HEK293 (cell line): Measurements from ENCODE around the gene OVOL3.
A peak's percentile ranks its signal among the peaks of the same experiment; 100 is the strongest.

Experiments
- GLI2 ChIP-seq: fragments of 450-650 bp; formaldehyde crosslinking; IDR thresholded peaks from 2 replicates; pipeline ENCODE4; 2017; ENCODE audit warnings: missing biosample characterization, missing genetic modification characterization, low read depth, borderline replicate concordance
- GLIS1 ChIP-seq: fragments of 450-650 bp; formaldehyde crosslinking; IDR thresholded peaks from 2 replicates; pipeline ENCODE4 v1.5.1; 2016; ENCODE audit warnings: missing biosample characterization, missing genetic modification characterization
- KLF17 ChIP-seq: fragments of 450-650 bp; formaldehyde crosslinking; IDR thresholded peaks from 2 replicates; pipeline ENCODE4 v1.5.1; 2016; ENCODE audit warnings: missing biosample characterization, missing genetic modification characterization
- MEIS1 ChIP-seq: sonication (generic); formaldehyde crosslinking; IDR thresholded peaks from 2 replicates; pipeline ENCODE4 v1.8.1; 2022; ENCODE audit warnings: missing genetic modification reagents, mild to moderate bottlenecking, borderline replicate concordance
- MYNN ChIP-seq: fragments of 450-650 bp; formaldehyde crosslinking; IDR thresholded peaks from 2 replicates; pipeline ENCODE4 v1.5.1; 2016; ENCODE audit warnings: missing biosample characterization, missing genetic modification characterization, borderline replicate concordance
- PBX3 ChIP-seq: sonication (generic); formaldehyde crosslinking; IDR thresholded peaks from 2 replicates; pipeline ENCODE4 v1.8.1; 2022; ENCODE audit warnings: mild to moderate bottlenecking, moderate library complexity, missing genetic modification reagents
- SCRT1 ChIP-seq: fragments of 450-650 bp; formaldehyde crosslinking; IDR thresholded peaks from 2 replicates; pipeline ENCODE4 v1.5.1; 2016; ENCODE audit warnings: missing biosample characterization, missing genetic modification characterization, borderline replicate concordance
- SETDB1 ChIP-seq: IDR thresholded peaks from one replicate; pipeline ENCODE4 v1.6.1; 2017; ENCODE audit warnings: mild to moderate bottlenecking, low read length, moderate library complexity, mixed read lengths; ENCODE audit not compliant: insufficient read length
- SP3 ChIP-seq: fragments of 450-650 bp; formaldehyde crosslinking; IDR thresholded peaks from 2 replicates; pipeline ENCODE4 v1.5.1; 2016; ENCODE audit warnings: missing biosample characterization, missing genetic modification characterization
- YY2 ChIP-seq: fragments of 450-650 bp; formaldehyde crosslinking; IDR thresholded peaks from 2 replicates; pipeline ENCODE4 v1.5.1; 2016; ENCODE audit warnings: missing biosample characterization, missing genetic modification characterization
- ZBTB6 ChIP-seq: fragments of 450-650 bp; formaldehyde crosslinking; IDR thresholded peaks from 2 replicates; pipeline ENCODE4 v1.5.1; 2017; ENCODE audit warnings: missing biosample characterization, missing genetic modification characterization
- ZNF121 ChIP-seq: fragments of 450-650 bp; formaldehyde crosslinking; IDR thresholded peaks from 2 replicates; pipeline ENCODE4 v1.5.1; 2016; ENCODE audit warnings: missing biosample characterization, missing genetic modification characterization
- ZNF174 ChIP-seq: fragments of 450-650 bp; formaldehyde crosslinking; IDR thresholded peaks from 2 replicates; pipeline ENCODE4 v1.5.0; 2017; ENCODE audit warnings: missing biosample characterization, mild to moderate bottlenecking, missing genetic modification characterization
- ZNF184 ChIP-seq: fragments of 450-650 bp; IDR thresholded peaks from 2 replicates; pipeline ENCODE4 v1.5.1; 2018; ENCODE audit warnings: missing biosample characterization, mild to moderate bottlenecking, missing genetic modification characterization
- ZNF266 ChIP-seq: fragments of 450-650 bp; formaldehyde crosslinking; IDR thresholded peaks from 2 replicates; pipeline ENCODE4 v1.5.1; 2016; ENCODE audit warnings: missing biosample characterization, missing genetic modification characterization, low read depth
- ZNF311 ChIP-seq: fragments of 450-650 bp; formaldehyde crosslinking; IDR thresholded peaks from 2 replicates; pipeline ENCODE4 v1.5.1; 2017; ENCODE audit warnings: missing biosample characterization, missing genetic modification characterization, borderline replicate concordance
- ZNF37A ChIP-seq: fragments of 450-650 bp; IDR thresholded peaks from 2 replicates; pipeline ENCODE4 v1.5.1; 2018; ENCODE audit warnings: missing biosample characterization, missing genetic modification characterization
- ZNF530 ChIP-seq: fragments of 450-650 bp; formaldehyde crosslinking; IDR thresholded peaks from 2 replicates; pipeline ENCODE4 v1.5.1; 2016; ENCODE audit warnings: low read depth, missing biosample characterization, missing genetic modification characterization
- ZNF561 ChIP-seq: fragments of 450-650 bp; IDR thresholded peaks from 2 replicates; pipeline ENCODE4 v1.5.1; 2018; ENCODE audit warnings: missing biosample characterization, missing genetic modification characterization, borderline replicate concordance
- ZNF621 ChIP-seq: fragments of 450-650 bp; formaldehyde crosslinking; IDR thresholded peaks from 2 replicates; pipeline ENCODE4 v1.5.1; 2017; ENCODE audit warnings: missing biosample characterization, missing genetic modification characterization
- ZNF639 ChIP-seq: fragments of 450-650 bp; formaldehyde crosslinking; IDR thresholded peaks from 2 replicates; pipeline ENCODE4 v1.5.1; 2016; ENCODE audit warnings: missing biosample characterization, missing genetic modification characterization
- ZNF660 ChIP-seq: fragments of 450-650 bp; IDR thresholded peaks from 2 replicates; pipeline ENCODE4 v1.5.1; 2018; ENCODE audit warnings: missing biosample characterization, mild to moderate bottlenecking, missing genetic modification characterization
- ZNF830 ChIP-seq: fragments of 450-650 bp; IDR thresholded peaks from 2 replicates; pipeline ENCODE4 v1.5.0; 2018; ENCODE audit warnings: missing biosample characterization, missing genetic modification characterization, low read depth, mild to moderate bottlenecking, moderate library complexity
- TF ChIP-seq, protein P1 (sequence below): fragments of 450-650 bp; formaldehyde crosslinking; IDR thresholded peaks from 2 replicates; pipeline ENCODE4 v1.5.1; 2016; ENCODE audit warnings: missing biosample characterization, missing genetic modification characterization
- TF ChIP-seq, protein P2 (sequence below): fragments of 450-650 bp; formaldehyde crosslinking; conservative IDR thresholded peaks from 2 replicates; pipeline ENCODE4 v1.5.1; 2016; ENCODE audit warnings: low read depth, missing biosample characterization, missing genetic modification characterization

OVOL3 gene

DNA sequence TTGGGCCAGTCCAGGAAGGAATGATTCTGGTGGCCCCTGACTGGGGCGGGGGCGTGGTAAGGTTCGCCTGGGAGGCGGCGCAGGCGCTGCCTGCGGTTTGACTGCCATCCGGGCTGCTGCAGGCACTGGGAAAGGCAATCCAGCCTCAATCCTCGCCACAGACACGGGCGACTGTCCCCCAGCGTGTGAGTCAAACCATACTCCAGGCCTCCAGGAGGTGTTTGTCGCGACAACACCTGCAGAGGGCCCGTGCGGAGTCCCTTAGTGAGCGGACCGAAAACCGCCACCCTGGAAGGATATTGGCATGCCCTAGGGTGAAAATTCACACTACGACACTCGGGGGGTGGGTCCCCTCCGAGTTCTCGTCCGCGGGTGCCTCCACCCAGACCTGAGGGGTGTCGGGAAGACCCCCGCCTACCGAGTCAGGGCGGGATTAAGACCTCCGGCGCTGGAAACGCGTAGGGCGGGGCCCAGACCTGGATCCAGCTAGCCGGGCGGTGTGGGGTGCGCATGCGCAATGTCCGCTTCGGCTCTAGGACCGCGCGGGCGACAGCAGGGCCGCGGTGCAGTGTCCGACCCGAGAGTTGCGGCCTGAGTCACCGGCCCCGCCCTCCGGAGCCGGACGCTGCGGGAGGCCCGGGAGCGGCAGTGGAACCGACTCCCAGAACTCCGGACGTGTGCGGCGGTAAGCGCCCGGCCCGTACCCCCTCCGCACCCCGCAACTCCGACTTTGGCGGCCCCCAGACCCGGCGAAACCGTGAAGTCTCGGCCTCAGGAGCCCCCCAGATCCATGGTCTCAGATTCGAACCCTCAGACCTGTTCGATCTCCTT is 28.7 kb downstream of the OVOL3 start, which contains the start of gene CAPNS1 (continued):
- no peak for TF ChIP-seq ZNF621
- peak; percentile 100 for TF ChIP-seq SP3 (tag by site-specific recombination)
- TF ChIP-seq ZNF830 (tag by site-specific recombination), result no peak
- peak; percentile 97 for TF ChIP-seq ZNF660 (tag by site-specific recombination)
- TF ChIP-seq, protein P1, sequence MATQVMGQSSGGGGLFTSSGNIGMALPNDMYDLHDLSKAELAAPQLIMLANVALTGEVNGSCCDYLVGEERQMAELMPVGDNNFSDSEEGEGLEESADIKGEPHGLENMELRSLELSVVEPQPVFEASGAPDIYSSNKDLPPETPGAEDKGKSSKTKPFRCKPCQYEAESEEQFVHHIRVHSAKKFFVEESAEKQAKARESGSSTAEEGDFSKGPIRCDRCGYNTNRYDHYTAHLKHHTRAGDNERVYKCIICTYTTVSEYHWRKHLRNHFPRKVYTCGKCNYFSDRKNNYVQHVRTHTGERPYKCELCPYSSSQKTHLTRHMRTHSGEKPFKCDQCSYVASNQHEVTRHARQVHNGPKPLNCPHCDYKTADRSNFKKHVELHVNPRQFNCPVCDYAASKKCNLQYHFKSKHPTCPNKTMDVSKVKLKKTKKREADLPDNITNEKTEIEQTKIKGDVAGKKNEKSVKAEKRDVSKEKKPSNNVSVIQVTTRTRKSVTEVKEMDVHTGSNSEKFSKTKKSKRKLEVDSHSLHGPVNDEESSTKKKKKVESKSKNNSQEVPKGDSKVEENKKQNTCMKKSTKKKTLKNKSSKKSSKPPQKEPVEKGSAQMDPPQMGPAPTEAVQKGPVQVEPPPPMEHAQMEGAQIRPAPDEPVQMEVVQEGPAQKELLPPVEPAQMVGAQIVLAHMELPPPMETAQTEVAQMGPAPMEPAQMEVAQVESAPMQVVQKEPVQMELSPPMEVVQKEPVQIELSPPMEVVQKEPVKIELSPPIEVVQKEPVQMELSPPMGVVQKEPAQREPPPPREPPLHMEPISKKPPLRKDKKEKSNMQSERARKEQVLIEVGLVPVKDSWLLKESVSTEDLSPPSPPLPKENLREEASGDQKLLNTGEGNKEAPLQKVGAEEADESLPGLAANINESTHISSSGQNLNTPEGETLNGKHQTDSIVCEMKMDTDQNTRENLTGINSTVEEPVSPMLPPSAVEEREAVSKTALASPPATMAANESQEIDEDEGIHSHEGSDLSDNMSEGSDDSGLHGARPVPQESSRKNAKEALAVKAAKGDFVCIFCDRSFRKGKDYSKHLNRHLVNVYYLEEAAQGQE (tag by site-specific recombination), result 0 out of 2 replicates have a peak, but pooled peaks have one; percentile 37
- peak; percentile 98 for TF ChIP-seq KLF17
- TF ChIP-seq GLIS1 (tag by site-specific recombination), result peak; percentile 99
- TF ChIP-seq, protein P2, sequence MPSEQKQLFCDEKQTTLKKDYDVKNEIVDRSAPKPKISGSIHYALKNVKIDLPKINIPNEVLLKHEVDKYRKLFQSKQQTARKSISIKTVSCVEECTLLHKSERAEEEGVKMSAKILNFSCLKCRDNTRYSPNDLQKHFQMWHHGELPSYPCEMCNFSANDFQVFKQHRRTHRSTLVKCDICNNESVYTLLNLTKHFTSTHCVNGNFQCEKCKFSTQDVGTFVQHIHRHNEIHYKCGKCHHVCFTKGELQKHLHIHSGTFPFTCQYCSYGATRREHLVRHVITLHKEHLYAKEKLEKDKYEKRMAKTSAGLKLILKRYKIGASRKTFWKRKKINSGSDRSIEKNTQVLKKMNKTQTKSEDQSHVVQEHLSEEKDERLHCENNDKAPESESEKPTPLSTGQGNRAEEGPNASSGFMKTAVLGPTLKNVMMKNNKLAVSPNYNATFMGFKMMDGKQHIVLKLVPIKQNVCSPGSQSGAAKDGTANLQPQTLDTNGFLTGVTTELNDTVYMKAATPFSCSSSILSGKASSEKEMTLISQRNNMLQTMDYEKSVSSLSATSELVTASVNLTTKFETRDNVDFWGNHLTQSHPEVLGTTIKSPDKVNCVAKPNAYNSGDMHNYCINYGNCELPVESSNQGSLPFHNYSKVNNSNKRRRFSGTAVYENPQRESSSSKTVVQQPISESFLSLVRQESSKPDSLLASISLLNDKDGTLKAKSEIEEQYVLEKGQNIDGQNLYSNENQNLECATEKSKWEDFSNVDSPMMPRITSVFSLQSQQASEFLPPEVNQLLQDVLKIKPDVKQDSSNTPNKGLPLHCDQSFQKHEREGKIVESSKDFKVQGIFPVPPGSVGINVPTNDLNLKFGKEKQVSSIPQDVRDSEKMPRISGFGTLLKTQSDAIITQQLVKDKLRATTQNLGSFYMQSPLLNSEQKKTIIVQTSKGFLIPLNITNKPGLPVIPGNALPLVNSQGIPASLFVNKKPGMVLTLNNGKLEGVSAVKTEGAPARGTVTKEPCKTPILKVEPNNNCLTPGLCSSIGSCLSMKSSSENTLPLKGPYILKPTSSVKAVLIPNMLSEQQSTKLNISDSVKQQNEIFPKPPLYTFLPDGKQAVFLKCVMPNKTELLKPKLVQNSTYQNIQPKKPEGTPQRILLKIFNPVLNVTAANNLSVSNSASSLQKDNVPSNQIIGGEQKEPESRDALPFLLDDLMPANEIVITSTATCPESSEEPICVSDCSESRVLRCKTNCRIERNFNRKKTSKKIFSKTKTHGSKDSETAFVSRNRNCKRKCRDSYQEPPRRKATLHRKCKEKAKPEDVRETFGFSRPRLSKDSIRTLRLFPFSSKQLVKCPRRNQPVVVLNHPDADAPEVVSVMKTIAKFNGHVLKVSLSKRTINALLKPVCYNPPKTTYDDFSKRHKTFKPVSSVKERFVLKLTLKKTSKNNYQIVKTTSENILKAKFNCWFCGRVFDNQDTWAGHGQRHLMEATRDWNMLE (tag by site-specific recombination), result peak; percentile 15
- TF ChIP-seq GLI2 (tag by site-specific recombination), result no peak
- no peak for TF ChIP-seq SETDB1
- peak; percentile 88; the same call in 1 of the 2 replicates for TF ChIP-seq ZNF184 (tag by site-specific recombination)
- peak; percentile 82 for TF ChIP-seq ZBTB6
- TF ChIP-seq ZNF561, result peak; percentile 97
- 0 out of 2 replicates have a peak, but pooled peaks have one; percentile 42 for TF ChIP-seq YY2 (tag by site-specific recombination)
- TF ChIP-seq ZNF174 (tag by site-specific recombination), result no peak
- peak; percentile 88 for TF ChIP-seq PBX3 (CRISPR knock-in tag)
- no peak for TF ChIP-seq ZNF311 (tag by site-specific recombination)
- no peak for TF ChIP-seq ZNF530 (tag by site-specific recombination)
- peak; percentile 17; the same call in 1 of the 2 replicates for TF ChIP-seq SCRT1 (tag by site-specific recombination)
- TF ChIP-seq MYNN (tag by site-specific recombination), result no peak
- TF ChIP-seq ZNF37A (tag by site-specific recombination), result peak; percentile 66; the same call in 1 of the 2 replicates
- TF ChIP-seq MEIS1, result no peak
- no peak for TF ChIP-seq ZNF121
- TF ChIP-seq ZNF639 (tag by site-specific recombination), result peak; percentile 89
- TF ChIP-seq ZNF266 (tag by site-specific recombination), result 0 out of 2 replicates have a peak, but pooled peaks have one; percentile 8
